Measurements from ENCODE around the gene TMEM207. TPM values are rescaled to one million over a fixed set of nuclear protein-coding genes. Genes with fewer than 3 reads are reported as not detected.

TMEM207 gene
- total and polyA plus RNA-seq, 2 experiments from 2014 or later: 1.5 to 2.9 TPM

- Histone ChIP-seq H3K4me1 (ENCODE audit: insufficient read depth) (no peaks in the 10 kb centered on the region), H3K9me3 (ENCODE audit: low read depth) (no peaks in the 10 kb centered on the region), H4K20me1 (ENCODE audit: insufficient read depth, poor library complexity, severe bottlenecking) (no peaks in the 10 kb centered on the region), H3K4me3 (no peak overlapping the region), H3K27ac (no peak overlapping the region), H3K27me3 (no peaks in the 10 kb centered on the region), H3K36me3 (replicated peaks; ENCODE audit: insufficient read depth, low read depth) (no peaks in the 10 kb centered on the region), H2AFZ (no peak overlapping the region), H3K9me2 (replicated peaks; ENCODE audit: insufficient read depth) (no peaks in the 10 kb centered on the region), H3K79me2 (no peaks in the 10 kb centered on the region), H3K4me2 (no peak overlapping the region)
- TF ChIP-seq EZH2 (IDR thresholded peaks at IDR 0.05; ENCODE audit: borderline replicate concordance): no peak
- DNase-seq (ENCODE audit: low spot score): no peak
- WGBS (ENCODE audit: low lambda C conversion rate, missing lambda C conversion rate): 96% methylated on average over 8 of the region's 8 CpGs
Measured at GRCh38 chr3:190399677-190400076, 50.0 kb downstream of the TMEM207 start.

GRCh38 chr3:190397889-190398288, 51.8 kb downstream of the TMEM207 start:
- H3K4me1 ChIP-seq (ENCODE audit: insufficient read depth): no peaks in the 10 kb centered on the region
- H4K20me1 ChIP-seq (ENCODE audit: insufficient read depth, poor library complexity, severe bottlenecking): no peaks in the 10 kb centered on the region
- no peaks in the 10 kb centered on the region for H3K79me2 ChIP-seq
- no peak for TF ChIP-seq EZH2 (IDR thresholded peaks at IDR 0.05; ENCODE audit: borderline replicate concordance)
- TF ChIP-seq CTCF (IDR thresholded peaks at IDR 0.05; ENCODE audit: poor library complexity): no peak
- H3K9me3 ChIP-seq (ENCODE audit: low read depth): no peaks in the 10 kb centered on the region
- H3K9me2 ChIP-seq (replicated peaks; ENCODE audit: insufficient read depth): no peaks in the 10 kb centered on the region
- WGBS (ENCODE audit: low lambda C conversion rate, missing lambda C conversion rate): 87% methylated on average over 4 of the region's 4 CpGs
- DNase-seq (ENCODE audit: low spot score): no peak
- no peak overlapping the region for H3K4me2 ChIP-seq
- H2AFZ ChIP-seq: no peak overlapping the region
- no peak overlapping the region for H3K4me3 ChIP-seq
- no peaks in the 10 kb centered on the region for H3K36me3 ChIP-seq (replicated peaks; ENCODE audit: insufficient read depth, low read depth)
- no peak overlapping the region for H3K27ac ChIP-seq
- H3K27me3 ChIP-seq: no peaks in the 10 kb centered on the region

GRCh38 chr3:190396001-190396400, 53.7 kb downstream of the TMEM207 start:
- Histone ChIP-seq H3K79me2 (no peaks in the 10 kb centered on the region), H3K9me3 (ENCODE audit: low read depth) (no peaks in the 10 kb centered on the region), H3K36me3 (replicated peaks; ENCODE audit: insufficient read depth, low read depth) (no peaks in the 10 kb centered on the region), H3K4me2 (no peak overlapping the region), H3K27me3 (no peaks in the 10 kb centered on the region), H3K4me3 (no peak overlapping the region), H3K4me1 (ENCODE audit: insufficient read depth) (no peaks in the 10 kb centered on the region), H3K9me2 (replicated peaks; ENCODE audit: insufficient read depth) (no peaks in the 10 kb centered on the region), H3K27ac (no peak overlapping the region), H2AFZ (no peak overlapping the region), H4K20me1 (ENCODE audit: insufficient read depth, poor library complexity, severe bottlenecking) (no peaks in the 10 kb centered on the region)
- TF ChIP-seq EZH2phosphoT487 (IDR thresholded peaks at IDR 0.05; ENCODE audit: low read depth, severe bottlenecking, unreplicated experiment) (no peak), CTCF (IDR thresholded peaks at IDR 0.05; ENCODE audit: poor library complexity) (no peak), EZH2 (IDR thresholded peaks at IDR 0.05; ENCODE audit: borderline replicate concordance) (no peak)
- DNase-seq (ENCODE audit: low spot score): no peak

GRCh38 chr3:190388703-190389102, 61.0 kb downstream of the TMEM207 start:
- no peaks in the 10 kb centered on the region for H3K79me2 ChIP-seq
- no peaks in the 10 kb centered on the region for H3K9me3 ChIP-seq (ENCODE audit: low read depth)
- H3K27me3 ChIP-seq: no peaks in the 10 kb centered on the region
- TF ChIP-seq EZH2phosphoT487 (IDR thresholded peaks at IDR 0.05; ENCODE audit: low read depth, severe bottlenecking, unreplicated experiment) (no peak), CTCF (IDR thresholded peaks at IDR 0.05; ENCODE audit: poor library complexity) (no peak), EZH2 (IDR thresholded peaks at IDR 0.05; ENCODE audit: borderline replicate concordance) (no peak)
- H3K4me2 ChIP-seq: no peak overlapping the region
- H2AFZ ChIP-seq: no peak overlapping the region
- no peaks in the 10 kb centered on the region for H3K9me2 ChIP-seq (replicated peaks; ENCODE audit: insufficient read depth)
- no peaks in the 10 kb centered on the region for H3K4me1 ChIP-seq (ENCODE audit: insufficient read depth)
- no peak overlapping the region for H3K27ac ChIP-seq
- H4K20me1 ChIP-seq (ENCODE audit: insufficient read depth, poor library complexity, severe bottlenecking): no peaks in the 10 kb centered on the region
- no peak overlapping the region for H3K4me3 ChIP-seq
- H3K36me3 ChIP-seq (replicated peaks; ENCODE audit: insufficient read depth, low read depth): no peaks in the 10 kb centered on the region
- no peak for DNase-seq (ENCODE audit: low spot score)
- 56% methylated on average over 3 of the region's 3 CpGs for WGBS (ENCODE audit: low lambda C conversion rate, missing lambda C conversion rate)
